ENCODE data around the gene CTRB2. TPM values are rescaled to one million over a fixed set of nuclear protein-coding genes. Genes with fewer than 3 reads are reported as not detected.

Gene CTRB2
- total RNA-seq, 1 experiment from 2014 or later: not detected

DNA sequence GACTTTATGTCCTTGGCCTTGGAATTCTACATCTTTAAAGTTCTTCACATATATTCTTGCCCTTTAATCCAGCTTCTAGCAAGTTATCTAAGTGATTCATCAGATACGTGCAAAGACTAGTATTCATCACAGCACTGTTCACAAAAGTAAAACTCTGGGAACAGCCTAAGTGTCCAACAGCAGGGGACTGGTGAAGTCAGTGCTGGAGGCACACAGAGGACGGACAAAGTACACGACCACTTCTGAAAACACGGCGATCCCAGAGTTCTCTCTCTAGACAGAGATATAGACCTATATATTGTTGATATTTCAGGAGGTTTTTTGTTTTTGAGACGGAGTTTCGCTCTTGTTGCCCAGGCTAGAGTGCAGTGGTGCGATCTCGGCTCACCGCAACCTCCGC lies 24.6 kb upstream of the CTRB2 start:
- H4K20me1 ChIP-seq (ENCODE audit: insufficient read depth, low read depth, low read length): no peaks in the 10 kb centered on the region
- H3K36me3 ChIP-seq (ENCODE audit: insufficient read depth, low read length): no peaks in the 10 kb centered on the region
- no peaks in the 10 kb centered on the region for H3K9me3 ChIP-seq (ENCODE audit: low read length)
- H3K9ac ChIP-seq (ENCODE audit: low read length): no peak overlapping the region
- no peak overlapping the region for H2AFZ ChIP-seq (ENCODE audit: low read length)
- no peak for DNase-seq
- no peaks in the 10 kb centered on the region for H3K79me2 ChIP-seq (ENCODE audit: low read length)
- no peak overlapping the region for H3K4me2 ChIP-seq (ENCODE audit: low read depth, low read length, poor library complexity, severe bottlenecking)
- no peak overlapping the region for H3K4me3 ChIP-seq (ENCODE audit: low read length)
- no peaks in the 10 kb centered on the region for H3K9me2 ChIP-seq (replicated peaks; ENCODE audit: insufficient read depth, low read length)
- no peaks in the 10 kb centered on the region for H3K27me3 ChIP-seq (ENCODE audit: low read length)
- peaks cover 4% of the 10 kb centered on the region for H3K4me1 ChIP-seq (ENCODE audit: low read length)
- H3K27ac ChIP-seq (ENCODE audit: low read length): no peak overlapping the region

DNA sequence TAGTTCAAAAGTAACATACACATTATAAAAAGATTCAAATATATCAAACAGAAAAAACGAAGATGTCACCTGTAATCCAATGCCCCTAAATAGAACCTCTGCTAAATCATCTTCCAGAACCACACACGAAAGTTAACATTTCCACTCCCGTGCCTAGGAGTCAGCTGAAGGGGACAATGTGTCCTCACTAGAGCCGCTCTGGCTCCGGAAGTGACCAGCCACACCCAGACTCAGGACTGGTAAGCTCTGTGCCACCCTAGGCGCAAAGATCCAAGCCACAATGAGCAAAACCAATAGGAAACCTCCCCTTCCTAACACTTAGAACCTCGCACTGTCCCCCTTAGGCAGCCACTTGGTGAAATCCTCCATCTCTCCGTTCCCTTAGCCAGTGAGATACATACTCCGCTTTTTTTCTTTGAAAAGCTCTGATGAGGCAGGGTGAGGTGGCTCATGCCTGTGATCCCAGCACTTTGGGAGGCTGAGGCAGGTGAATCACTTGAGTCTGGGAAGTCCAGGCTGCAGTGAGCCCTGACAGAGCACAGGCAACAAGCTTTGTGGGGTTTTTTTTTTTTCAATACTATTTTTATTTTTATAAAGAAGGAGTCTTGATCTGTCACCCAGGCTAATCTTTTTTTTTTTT lies 23.6 kb upstream of the CTRB2 start:
- H3K9me2 ChIP-seq (replicated peaks; ENCODE audit: insufficient read depth, low read length): no peaks in the 10 kb centered on the region
- no peak overlapping the region for H3K4me2 ChIP-seq (ENCODE audit: low read depth, low read length, poor library complexity, severe bottlenecking)
- no peaks in the 10 kb centered on the region for H3K27me3 ChIP-seq (ENCODE audit: low read length)
- H3K27ac ChIP-seq (ENCODE audit: low read length): no peak overlapping the region
- H4K20me1 ChIP-seq (ENCODE audit: insufficient read depth, low read depth, low read length): no peaks in the 10 kb centered on the region
- DNase-seq: no peak
- peaks cover 4% of the 10 kb centered on the region for H3K4me1 ChIP-seq (ENCODE audit: low read length)
- H3K4me3 ChIP-seq (ENCODE audit: low read length): no peak overlapping the region
- no peaks in the 10 kb centered on the region for H3K36me3 ChIP-seq (ENCODE audit: insufficient read depth, low read length)
- H3K9ac ChIP-seq (ENCODE audit: low read length): no peak overlapping the region
- H3K9me3 ChIP-seq (ENCODE audit: low read length): no peaks in the 10 kb centered on the region
- no peaks in the 10 kb centered on the region for H3K79me2 ChIP-seq (ENCODE audit: low read length)
- no peak overlapping the region for H2AFZ ChIP-seq (ENCODE audit: low read length)

DNA sequence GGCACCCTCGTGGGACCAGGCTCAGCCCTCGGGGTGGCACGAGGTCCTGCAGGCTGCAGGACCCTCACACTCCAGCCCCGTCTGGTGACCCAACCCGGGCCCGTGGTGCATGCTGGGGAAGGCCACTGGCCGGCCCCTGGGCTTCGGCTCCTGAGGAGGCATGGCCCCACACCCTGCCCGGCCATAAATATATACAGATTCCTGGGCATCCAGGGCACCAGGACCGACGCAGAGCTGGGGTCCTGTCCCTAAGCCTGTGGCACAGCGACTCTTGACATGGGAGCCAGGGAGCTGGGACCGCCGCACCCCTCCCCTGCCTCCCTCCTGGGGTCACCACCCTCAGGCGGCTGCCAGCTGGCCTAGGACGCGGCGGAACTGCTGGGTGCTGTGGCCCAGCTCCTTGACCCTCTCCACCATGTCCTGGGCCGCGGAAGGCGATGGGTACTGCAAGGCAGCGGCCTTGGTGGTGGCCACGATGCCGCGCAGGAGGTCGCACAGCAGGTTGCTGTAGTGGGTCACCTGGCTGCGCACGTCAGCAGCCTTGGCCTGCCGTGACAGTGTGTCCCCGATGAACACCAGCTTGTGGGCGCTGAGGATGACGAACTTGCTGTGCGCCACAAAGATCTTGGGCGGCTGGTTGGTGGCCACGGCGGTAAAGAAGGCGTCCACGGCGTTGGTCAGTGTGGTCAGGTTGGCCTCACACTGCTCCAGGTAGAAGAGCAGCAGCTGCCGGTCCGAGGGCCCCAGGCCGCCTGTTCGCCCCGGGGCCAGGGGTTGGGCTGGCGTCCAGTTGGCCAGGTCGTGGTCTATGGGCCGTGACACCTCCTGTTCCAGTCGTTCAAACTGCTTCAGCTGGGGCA lies 22.4 kb upstream of the CTRB2 start:
- DNase-seq: no peak
- no peaks in the 10 kb centered on the region for H3K9me2 ChIP-seq (replicated peaks; ENCODE audit: insufficient read depth, low read length)
- no peak overlapping the region for H3K9ac ChIP-seq (ENCODE audit: low read length)
- H3K4me3 ChIP-seq (ENCODE audit: low read length): no peak overlapping the region
- H3K4me1 ChIP-seq (ENCODE audit: low read length): peaks cover 4% of the 10 kb centered on the region
- no peak overlapping the region for H3K4me2 ChIP-seq (ENCODE audit: low read depth, low read length, poor library complexity, severe bottlenecking)
- no peaks in the 10 kb centered on the region for H3K27me3 ChIP-seq (ENCODE audit: low read length)
- no peak overlapping the region for H2AFZ ChIP-seq (ENCODE audit: low read length)
- no peaks in the 10 kb centered on the region for H3K79me2 ChIP-seq (ENCODE audit: low read length)
- no peaks in the 10 kb centered on the region for H3K9me3 ChIP-seq (ENCODE audit: low read length)
- no peaks in the 10 kb centered on the region for H4K20me1 ChIP-seq (ENCODE audit: insufficient read depth, low read depth, low read length)
- H3K36me3 ChIP-seq (ENCODE audit: insufficient read depth, low read length): no peaks in the 10 kb centered on the region
- no peak overlapping the region for H3K27ac ChIP-seq (ENCODE audit: low read length)

DNA sequence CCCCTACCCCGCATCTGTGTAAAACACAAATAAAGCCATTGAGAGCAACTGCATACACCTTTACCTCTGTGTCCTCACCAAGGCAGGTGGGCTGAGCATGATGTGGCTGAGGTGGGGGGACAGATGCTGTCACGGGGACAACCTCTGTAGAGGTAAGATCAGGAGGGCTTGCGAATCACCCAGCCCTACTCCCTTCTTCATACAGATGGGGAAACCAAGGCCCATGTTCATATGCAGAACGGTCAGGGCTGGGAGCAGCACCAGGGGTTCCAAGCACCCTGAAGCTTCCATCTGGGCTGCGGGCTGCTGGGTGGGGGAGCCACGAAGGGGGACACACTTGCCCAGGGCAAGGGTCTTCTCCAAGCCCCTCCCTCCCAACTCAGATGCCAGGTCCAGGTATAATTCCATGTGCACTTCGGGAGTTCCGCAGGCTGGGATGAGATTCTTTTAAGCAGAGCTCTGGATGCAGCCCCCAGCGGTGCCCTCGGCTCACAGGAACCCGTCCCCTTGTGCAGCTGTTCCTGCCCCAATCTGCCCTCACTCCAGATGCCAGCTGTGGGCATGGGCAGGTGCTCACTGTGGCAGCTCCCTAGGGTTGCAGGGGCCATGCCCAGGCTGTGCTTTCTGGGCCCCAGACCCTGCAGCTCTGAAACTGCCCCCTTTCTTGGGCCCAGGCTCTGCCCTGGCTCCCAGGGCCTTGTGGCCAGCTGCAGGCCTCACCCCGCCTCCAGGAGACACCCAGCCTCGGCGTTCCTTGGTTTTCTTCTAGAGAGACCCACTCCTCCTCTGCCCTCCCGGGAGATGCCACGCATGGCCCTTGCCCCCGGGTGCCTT lies 21.4 kb upstream of the CTRB2 start:
- Histone ChIP-seq H3K4me1 (ENCODE audit: low read length) (no peaks in the 10 kb centered on the region), H3K9ac (ENCODE audit: low read length) (no peak overlapping the region), H3K4me2 (ENCODE audit: low read depth, low read length, poor library complexity, severe bottlenecking) (no peak overlapping the region), H3K36me3 (ENCODE audit: insufficient read depth, low read length) (no peaks in the 10 kb centered on the region), H3K79me2 (ENCODE audit: low read length) (no peaks in the 10 kb centered on the region), H3K9me3 (ENCODE audit: low read length) (no peaks in the 10 kb centered on the region), H3K9me2 (replicated peaks; ENCODE audit: insufficient read depth, low read length) (no peaks in the 10 kb centered on the region), H3K27ac (ENCODE audit: low read length) (no peak overlapping the region), H3K4me3 (ENCODE audit: low read length) (no peak overlapping the region), H2AFZ (ENCODE audit: low read length) (no peak overlapping the region), H4K20me1 (ENCODE audit: insufficient read depth, low read depth, low read length) (no peaks in the 10 kb centered on the region), H3K27me3 (ENCODE audit: low read length) (no peaks in the 10 kb centered on the region)
- DNase-seq: no peak

DNA sequence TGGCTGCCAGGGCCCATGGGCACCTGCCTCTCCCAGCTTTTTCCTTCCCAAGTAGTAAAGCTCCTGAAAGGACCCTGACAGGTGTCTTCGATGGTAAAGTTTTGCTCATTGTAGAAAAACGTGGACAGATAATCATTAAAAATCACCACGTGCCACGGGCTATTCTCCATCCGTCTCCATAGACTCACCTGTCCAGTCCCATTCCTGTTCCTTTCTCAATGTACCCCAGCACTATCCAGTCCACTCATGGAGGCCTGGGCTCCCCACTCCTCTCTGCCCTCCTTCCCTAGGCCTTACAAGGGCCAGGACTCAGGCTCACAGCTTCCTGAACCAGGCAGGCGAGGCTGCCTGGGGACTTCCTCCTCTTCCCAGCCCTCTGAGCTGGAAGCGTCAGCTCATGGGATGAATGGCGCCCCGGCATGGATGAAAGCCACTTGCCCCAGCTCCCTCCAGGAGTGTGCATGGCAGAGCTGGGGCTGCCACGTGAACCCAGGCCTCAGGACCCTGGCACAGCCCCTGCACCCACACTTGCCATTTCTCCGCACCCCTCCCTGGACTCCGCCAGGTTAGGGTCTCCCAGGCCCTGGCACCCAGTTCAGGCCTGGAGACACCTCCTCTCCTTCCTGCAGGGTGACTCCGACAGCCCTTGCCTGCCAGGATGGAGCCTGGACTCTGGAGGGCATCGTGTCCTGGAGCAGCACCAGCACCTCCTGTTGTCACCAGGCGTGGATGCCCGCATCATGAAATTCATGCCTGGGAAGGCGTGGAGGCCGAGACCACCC lies 20.6 kb upstream of the CTRB2 start:
- no peak for DNase-seq
- no peaks in the 10 kb centered on the region for H3K27me3 ChIP-seq (ENCODE audit: low read length)
- no peak overlapping the region for H3K27ac ChIP-seq (ENCODE audit: low read length)
- H3K4me2 ChIP-seq (ENCODE audit: low read depth, low read length, poor library complexity, severe bottlenecking): no peak overlapping the region
- no peaks in the 10 kb centered on the region for H3K36me3 ChIP-seq (ENCODE audit: insufficient read depth, low read length)
- no peaks in the 10 kb centered on the region for H3K4me1 ChIP-seq (ENCODE audit: low read length)
- no peak overlapping the region for H3K9ac ChIP-seq (ENCODE audit: low read length)
- H3K9me2 ChIP-seq (replicated peaks; ENCODE audit: insufficient read depth, low read length): no peaks in the 10 kb centered on the region
- no peak overlapping the region for H3K4me3 ChIP-seq (ENCODE audit: low read length)
- H2AFZ ChIP-seq (ENCODE audit: low read length): no peak overlapping the region
- no peaks in the 10 kb centered on the region for H3K79me2 ChIP-seq (ENCODE audit: low read length)
- H4K20me1 ChIP-seq (ENCODE audit: insufficient read depth, low read depth, low read length): no peaks in the 10 kb centered on the region
- no peaks in the 10 kb centered on the region for H3K9me3 ChIP-seq (ENCODE audit: low read length)

DNA sequence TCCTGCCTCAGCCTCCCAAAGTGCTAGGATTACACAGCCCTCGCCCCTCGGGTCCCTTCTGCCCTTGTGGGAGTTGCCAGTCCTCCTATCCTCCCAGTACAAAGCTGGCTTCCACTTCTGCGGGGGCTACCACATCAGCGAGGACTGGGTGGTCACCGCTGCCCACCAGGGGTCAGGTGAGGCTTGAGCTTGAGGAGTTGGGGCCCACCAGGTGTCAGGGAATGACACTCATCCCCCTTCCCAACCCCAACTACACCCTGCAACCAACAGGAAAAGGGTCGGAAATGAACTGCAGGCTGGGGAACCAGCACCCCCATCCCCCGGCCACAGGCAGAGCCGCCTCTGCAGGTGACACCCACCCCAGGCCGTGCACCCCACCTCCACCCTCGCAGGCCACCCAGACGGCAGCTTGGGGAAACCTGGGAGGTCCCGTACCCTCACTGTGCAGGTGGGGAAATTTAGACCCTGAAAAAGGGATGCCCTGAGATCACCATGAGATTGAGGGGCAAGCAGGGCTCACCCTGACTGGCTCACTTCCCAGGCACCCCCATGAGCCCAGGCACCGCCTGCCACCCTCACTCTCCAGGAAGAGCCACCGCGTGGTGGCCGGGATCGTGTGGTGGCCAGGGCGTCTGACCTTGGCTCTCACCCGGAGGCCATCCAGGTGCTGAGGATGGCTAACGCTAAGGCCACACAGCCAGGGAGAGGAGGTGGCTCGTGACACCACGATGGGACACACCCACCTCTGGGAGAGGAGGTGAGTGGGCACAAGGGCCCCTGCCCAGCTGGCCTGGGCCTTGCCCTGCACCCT lies 19.8 kb upstream of the CTRB2 start:
- Histone ChIP-seq H3K9ac (ENCODE audit: low read length) (no peak overlapping the region), H3K9me3 (ENCODE audit: low read length) (no peaks in the 10 kb centered on the region), H3K27ac (ENCODE audit: low read length) (no peak overlapping the region), H3K79me2 (ENCODE audit: low read length) (no peaks in the 10 kb centered on the region), H3K4me2 (ENCODE audit: low read depth, low read length, poor library complexity, severe bottlenecking) (no peak overlapping the region), H3K9me2 (replicated peaks; ENCODE audit: insufficient read depth, low read length) (no peaks in the 10 kb centered on the region), H3K4me3 (ENCODE audit: low read length) (no peak overlapping the region), H3K4me1 (ENCODE audit: low read length) (no peaks in the 10 kb centered on the region), H2AFZ (ENCODE audit: low read length) (no peak overlapping the region), H4K20me1 (ENCODE audit: insufficient read depth, low read depth, low read length) (no peaks in the 10 kb centered on the region), H3K27me3 (ENCODE audit: low read length) (no peaks in the 10 kb centered on the region), H3K36me3 (ENCODE audit: insufficient read depth, low read length) (no peaks in the 10 kb centered on the region)
- no peak for DNase-seq

DNA sequence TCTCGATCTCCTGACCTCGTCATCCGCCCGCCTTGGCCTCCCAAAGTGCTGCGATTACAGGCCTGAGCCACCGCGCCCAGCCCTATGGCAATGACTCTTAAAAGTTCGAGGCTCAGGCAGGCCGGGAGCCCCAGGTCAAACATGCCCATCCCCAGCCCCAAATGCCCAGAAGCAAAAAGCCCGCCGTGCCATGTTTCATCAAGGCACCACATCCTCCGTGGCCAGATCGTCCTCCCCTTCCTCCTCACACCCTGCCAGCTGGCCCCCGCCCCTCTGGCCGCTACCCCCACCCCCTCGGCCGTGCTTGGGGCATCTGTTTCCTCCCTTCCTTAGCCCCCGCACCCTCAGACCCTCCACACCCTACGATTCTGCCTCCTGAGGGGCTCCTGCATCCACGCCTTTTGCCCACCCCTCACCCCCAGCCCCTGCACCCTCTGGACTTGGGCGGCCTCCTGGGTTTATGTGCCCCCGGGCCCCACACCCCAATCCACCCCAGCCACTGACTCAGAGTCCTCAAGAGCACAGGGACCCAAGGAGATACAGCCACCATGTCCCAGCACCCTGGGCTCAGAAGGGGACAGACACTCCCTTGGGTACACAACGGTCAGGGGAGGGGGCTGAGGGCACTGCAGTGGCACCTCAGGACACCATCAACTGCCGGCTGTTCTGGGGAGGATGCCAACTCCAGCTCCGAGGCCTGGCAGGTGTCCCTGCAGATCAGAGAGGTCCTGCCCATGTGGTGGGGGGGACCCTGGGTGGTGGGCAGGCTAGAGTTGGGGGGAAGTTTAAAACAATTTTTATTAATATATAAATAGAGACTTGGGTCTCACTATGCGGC lies 18.9 kb upstream of the CTRB2 start:
- no peaks in the 10 kb centered on the region for H3K27me3 ChIP-seq (ENCODE audit: low read length)
- no peak overlapping the region for H3K4me2 ChIP-seq (ENCODE audit: low read depth, low read length, poor library complexity, severe bottlenecking)
- H3K9me2 ChIP-seq (replicated peaks; ENCODE audit: insufficient read depth, low read length): no peaks in the 10 kb centered on the region
- H3K9ac ChIP-seq (ENCODE audit: low read length): no peak overlapping the region
- H3K4me1 ChIP-seq (ENCODE audit: low read length): no peaks in the 10 kb centered on the region
- H3K36me3 ChIP-seq (ENCODE audit: insufficient read depth, low read length): no peaks in the 10 kb centered on the region
- no peak for DNase-seq
- no peak overlapping the region for H3K27ac ChIP-seq (ENCODE audit: low read length)
- H3K79me2 ChIP-seq (ENCODE audit: low read length): no peaks in the 10 kb centered on the region
- no peaks in the 10 kb centered on the region for H3K9me3 ChIP-seq (ENCODE audit: low read length)
- H3K4me3 ChIP-seq (ENCODE audit: low read length): no peak overlapping the region
- H2AFZ ChIP-seq (ENCODE audit: low read length): no peak overlapping the region
- H4K20me1 ChIP-seq (ENCODE audit: insufficient read depth, low read depth, low read length): no peaks in the 10 kb centered on the region
